OCI-LY7 (cell line): Measurements from ENCODE around the gene KREMEN2. TPM values are rescaled to one million over a fixed set of nuclear protein-coding genes. Genes with fewer than 3 reads are reported as not detected.

Source experiments
- BruUV-seq: library from RNA; stranded (reverse); fragments of 400-500 nt; replicated peaks from 2 replicates; lab custom pipeline; 2021; lab: Mats Ljungman, UMichigan
- CTCF ChIA-PET: fragments of 300-600 bp; sonication (Branson Sonifier 250); formaldehyde crosslinking; loops from one replicate; lab custom pipeline; 2022; ENCODE audit warnings: antibody characterized with exemption; ENCODE audit not compliant: unreplicated experiment; lab: Charles Lee
- POLR2A ChIA-PET: fragments of 300-600 bp; sonication (Branson Sonifier 250); formaldehyde crosslinking; loops from one replicate; lab custom pipeline; 2022; ENCODE audit warnings: antibody characterized with exemption; lab: Charles Lee
- DNase-seq: peaks from one replicate; pipeline ENCODE4 v3.0.0-alpha.2; 2015; ENCODE audit warnings: low spot score
- H2AFZ ChIP-seq: fragments of 200-600 bp; sonication (generic), shearing (Covaris generic); 2 replicates; pipeline ENCODE4 v1.6.1; 2014; ENCODE audit warnings: mild to moderate bottlenecking, antibody characterized with exemption, low read length, moderate library complexity
- H3K27ac ChIP-seq: fragments of 200-600 bp; sonication (generic); 2 replicates; pipeline ENCODE4 v1.5.1; 2014; ENCODE audit warnings: mixed run types, low read depth, mild to moderate bottlenecking, moderate library complexity, low read length, inconsistent platforms; ENCODE audit not compliant: poor library complexity, severe bottlenecking
- H3K36me3 ChIP-seq: fragments of 200-600 bp; sonication (generic); 2 replicates; pipeline ENCODE4 v1.6.1; 2014; ENCODE audit warnings: mild to moderate bottlenecking, antibody characterized with exemption, low read length, moderate library complexity, mixed read lengths; ENCODE audit not compliant: insufficient read depth
- H3K4me1 ChIP-seq: fragments of 200-600 bp; sonication (generic); 2 replicates; pipeline ENCODE4 v1.5.1; 2014; ENCODE audit warnings: mild to moderate bottlenecking, low read length; ENCODE audit not compliant: insufficient read depth, poor library complexity, severe bottlenecking
- H3K4me2 ChIP-seq: fragments of 200-600 bp; sonication (generic); 2 replicates; pipeline ENCODE4 v1.6.1; 2014; ENCODE audit warnings: mild to moderate bottlenecking, low read length
- H3K4me3 ChIP-seq: fragments of 200-600 bp; sonication (generic); 2 replicates; pipeline ENCODE4 v1.5.1; 2014; ENCODE audit warnings: mild to moderate bottlenecking, low read depth, low read length; ENCODE audit not compliant: poor library complexity, severe bottlenecking
- H3K79me2 ChIP-seq: fragments of 200-600 bp; sonication (generic); 2 replicates; pipeline ENCODE4 v1.6.1; 2016; ENCODE audit warnings: low read depth, mild to moderate bottlenecking, low read length, moderate library complexity, mixed read lengths; ENCODE audit not compliant: insufficient read depth
- H3K9me2 ChIP-seq: fragments of 200-600 bp; sonication (generic); 2 replicates; pipeline ENCODE4 v1.6.1; 2016; ENCODE audit warnings: mild to moderate bottlenecking, low read length, mixed read lengths; ENCODE audit not compliant: insufficient read depth
- H3K9me3 ChIP-seq: fragments of 200-600 bp; sonication (generic); 2 replicates; pipeline ENCODE4 v1.6.1; 2014; ENCODE audit warnings: mild to moderate bottlenecking, mixed run types, low read length, mixed read lengths
- H4K20me1 ChIP-seq: fragments of 200-600 bp; sonication (generic); 2 replicates; pipeline ENCODE4 v1.6.1; 2014; ENCODE audit warnings: mild to moderate bottlenecking, antibody characterized with exemption, low read length, moderate library complexity, mixed read lengths; ENCODE audit not compliant: insufficient read depth
- EZH2phosphoT487 ChIP-seq: fragments of 200-600 bp; sonication (generic); IDR thresholded peaks from 2 replicates; pipeline ENCODE4 v1.6.1; 2018; ENCODE audit warnings: low read depth, borderline replicate concordance, mild to moderate bottlenecking, mixed run types, antibody characterized with exemption, low read length, moderate library complexity, mixed read lengths
- intact Hi-C: fragments of 100-400 bp; cut with micrococcal nuclease; formaldehyde crosslinking; loops from one replicate; pipeline ENCODE4 v1.10.0; 2022; ENCODE audit not compliant: unreplicated experiment
- total RNA-seq, 2 experiments: library from RNA; depleted of rRNA in 1 of 2; stranded (reverse); fragments of >200 nt in 1 of 2; shearing (Covaris generic) in 1 of 2; gene quantifications; 2 replicates each; pipeline ENCODE4 v1.2.3, GENCODE V29; 2014 to 2022
- TF ChIP-seq, protein P1 (sequence below): fragments of 200-600 bp; sonication (generic); conservative IDR thresholded peaks from 2 replicates; pipeline ENCODE4 v1.5.1; 2014; ENCODE audit warnings: mild to moderate bottlenecking, antibody characterized with exemption, low read length, moderate library complexity, mixed read lengths

KREMEN2 gene
- total RNA-seq, 2 experiments from 2014 or later, result 0.09 TPM; not detected in 1

DNA sequence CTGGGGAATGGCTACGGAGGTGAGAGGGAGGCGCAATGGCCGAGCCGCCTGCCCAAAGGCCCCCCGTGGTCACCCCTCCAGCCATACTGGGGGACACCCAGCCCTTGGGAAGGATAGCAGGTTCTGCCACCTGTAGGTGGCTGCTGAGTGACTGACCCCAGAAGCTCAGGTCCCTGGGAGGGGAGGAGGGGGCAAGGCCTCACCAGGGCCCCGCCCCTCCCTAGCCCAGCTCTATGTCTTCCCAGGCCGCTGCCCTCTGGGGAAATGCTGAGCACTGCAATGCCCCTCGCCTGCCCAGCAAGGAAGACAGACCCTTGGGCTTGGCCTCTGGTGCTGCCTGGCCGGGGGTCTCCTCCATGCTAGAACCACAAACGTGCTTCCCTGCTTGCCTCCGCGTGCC is 37.2 kb downstream of the KREMEN2 start:
- Histone ChIP-seq H3K4me3 (no peak overlapping the region), H3K27ac (no peak overlapping the region), H3K4me2 (no peak overlapping the region), H2AFZ (no peak overlapping the region), H3K9me3 (no peaks in the 10 kb centered on the region), H3K9me2 (no peaks in the 10 kb centered on the region), H3K4me1 (peaks cover 4% of the 10 kb centered on the region), H3K79me2 (no peaks in the 10 kb centered on the region), H3K36me3 (no peaks in the 10 kb centered on the region), H4K20me1 (no peaks in the 10 kb centered on the region)
- intact Hi-C loops, result no loop called here
- no TSS peak for BruUV-seq
- ChIA-PET POLR2A (no interaction called here), CTCF (no interaction called here)
- TF ChIP-seq, protein P1, sequence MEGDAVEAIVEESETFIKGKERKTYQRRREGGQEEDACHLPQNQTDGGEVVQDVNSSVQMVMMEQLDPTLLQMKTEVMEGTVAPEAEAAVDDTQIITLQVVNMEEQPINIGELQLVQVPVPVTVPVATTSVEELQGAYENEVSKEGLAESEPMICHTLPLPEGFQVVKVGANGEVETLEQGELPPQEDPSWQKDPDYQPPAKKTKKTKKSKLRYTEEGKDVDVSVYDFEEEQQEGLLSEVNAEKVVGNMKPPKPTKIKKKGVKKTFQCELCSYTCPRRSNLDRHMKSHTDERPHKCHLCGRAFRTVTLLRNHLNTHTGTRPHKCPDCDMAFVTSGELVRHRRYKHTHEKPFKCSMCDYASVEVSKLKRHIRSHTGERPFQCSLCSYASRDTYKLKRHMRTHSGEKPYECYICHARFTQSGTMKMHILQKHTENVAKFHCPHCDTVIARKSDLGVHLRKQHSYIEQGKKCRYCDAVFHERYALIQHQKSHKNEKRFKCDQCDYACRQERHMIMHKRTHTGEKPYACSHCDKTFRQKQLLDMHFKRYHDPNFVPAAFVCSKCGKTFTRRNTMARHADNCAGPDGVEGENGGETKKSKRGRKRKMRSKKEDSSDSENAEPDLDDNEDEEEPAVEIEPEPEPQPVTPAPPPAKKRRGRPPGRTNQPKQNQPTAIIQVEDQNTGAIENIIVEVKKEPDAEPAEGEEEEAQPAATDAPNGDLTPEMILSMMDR, result no peak
- TF ChIP-seq EZH2phosphoT487, result no peak
- DNase-seq, result no peak

DNA sequence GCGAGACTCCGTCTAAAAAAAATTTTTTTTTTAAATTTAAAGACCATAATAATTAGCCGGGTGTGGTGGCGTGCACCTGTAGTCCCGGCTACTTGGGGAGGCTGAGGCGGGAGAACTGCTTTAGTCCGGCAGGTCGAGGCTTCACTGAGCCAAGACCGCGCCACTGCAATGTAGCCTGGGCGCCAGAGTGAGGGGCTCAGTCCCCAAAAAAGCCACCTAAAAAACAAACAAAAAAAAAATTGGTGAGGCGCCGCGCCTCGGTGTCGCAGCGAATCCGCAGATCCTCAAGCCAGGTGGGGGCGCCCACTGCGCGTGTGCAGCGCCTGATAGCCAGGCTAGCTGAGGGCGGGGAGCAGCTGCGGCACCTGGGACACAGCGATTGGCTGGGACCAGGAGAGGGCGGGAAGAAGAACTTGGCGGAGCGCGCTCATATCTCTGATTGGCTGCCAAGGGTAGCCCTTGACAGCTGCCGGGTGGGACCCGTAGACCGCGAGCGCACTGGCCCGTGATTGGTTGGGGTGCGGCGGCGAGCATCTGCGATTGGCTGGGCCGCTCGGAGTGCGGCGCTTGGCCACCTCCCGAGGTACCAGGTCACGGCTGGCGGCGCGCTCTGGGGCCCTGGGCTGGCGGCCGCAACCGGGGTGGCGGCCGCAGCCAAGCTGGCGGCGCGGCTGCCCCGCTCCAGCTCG is 39.7 kb downstream of the KREMEN2 start:
- peak overlapping the region; percentile 3; the same call in 1 of the 2 replicates for H3K4me2 ChIP-seq
- H3K4me1 ChIP-seq, result peaks cover 23% of the 10 kb centered on the region
- no peaks in the 10 kb centered on the region for H3K9me3 ChIP-seq
- peak overlapping the region; percentile 15 for H3K4me3 ChIP-seq
- intact Hi-C loops, result loop anchor here (1.0 to 2.0 kb wide), 4 partner anchors 17 to 55 kb away; partner anchors contain the start of genes PAQR4 and TNFRSF12A
- H2AFZ ChIP-seq, result no peak overlapping the region
- POLR2A ChIA-PET, result interaction anchor here (1.1 to 1.3 kb wide), 2 partner anchors 24 to 45 kb away, joined by 4 to 6 read pairs; no protein-coding TSS in a partner anchor
- TF ChIP-seq EZH2phosphoT487, result no peak
- TF ChIP-seq, protein P1, result peak; percentile 82
- H3K36me3 ChIP-seq, result no peaks in the 10 kb centered on the region
- no peaks in the 10 kb centered on the region for H3K79me2 ChIP-seq
- CTCF ChIA-PET, result interaction anchor here (0.6 to 1.5 kb wide), 5 partner anchors 21 to 84 kb away, joined by 3 to 5 read pairs (median 3); partner anchors contain the start of gene PKMYT1
- peak; percentile 99 for DNase-seq
- no peaks in the 10 kb centered on the region for H4K20me1 ChIP-seq
- no TSS peak for BruUV-seq
- H3K27ac ChIP-seq, result no peak overlapping the region
- H3K9me2 ChIP-seq, result no peaks in the 10 kb centered on the region
